ENCODE results near the gene TDP1.

The TDP1 gene

DNA sequence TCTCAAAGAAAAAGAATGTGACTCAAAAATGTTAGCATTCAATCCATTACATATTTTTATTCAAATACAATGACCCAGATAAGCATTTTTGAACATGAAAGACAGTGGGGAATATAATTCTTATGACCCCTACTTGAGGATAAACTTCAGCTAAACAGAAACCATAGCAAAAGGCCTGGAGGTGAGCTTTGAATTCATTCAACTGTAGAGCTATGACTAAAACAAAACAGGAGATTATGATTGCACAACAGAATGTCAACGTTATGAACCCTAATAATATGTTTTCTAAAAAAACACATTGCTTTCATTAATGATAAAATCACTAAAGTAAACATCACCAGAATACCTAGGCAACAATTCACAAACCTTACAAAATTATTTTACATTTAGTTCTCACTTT lies 29.0 kb upstream of the TDP1 start:
- no peak overlapping the region for H3K4me3 ChIP-seq (ENCODE audit: low read depth, low read length)
- TF ChIP-seq POLR2A (IDR thresholded peaks at IDR 0.05; ENCODE audit: extremely low read depth, insufficient read length) (no peak), MYC (IDR thresholded peaks at IDR 0.05; ENCODE audit: low read depth, low read length) (no peak)
- TF ChIP-seq, protein P1, sequence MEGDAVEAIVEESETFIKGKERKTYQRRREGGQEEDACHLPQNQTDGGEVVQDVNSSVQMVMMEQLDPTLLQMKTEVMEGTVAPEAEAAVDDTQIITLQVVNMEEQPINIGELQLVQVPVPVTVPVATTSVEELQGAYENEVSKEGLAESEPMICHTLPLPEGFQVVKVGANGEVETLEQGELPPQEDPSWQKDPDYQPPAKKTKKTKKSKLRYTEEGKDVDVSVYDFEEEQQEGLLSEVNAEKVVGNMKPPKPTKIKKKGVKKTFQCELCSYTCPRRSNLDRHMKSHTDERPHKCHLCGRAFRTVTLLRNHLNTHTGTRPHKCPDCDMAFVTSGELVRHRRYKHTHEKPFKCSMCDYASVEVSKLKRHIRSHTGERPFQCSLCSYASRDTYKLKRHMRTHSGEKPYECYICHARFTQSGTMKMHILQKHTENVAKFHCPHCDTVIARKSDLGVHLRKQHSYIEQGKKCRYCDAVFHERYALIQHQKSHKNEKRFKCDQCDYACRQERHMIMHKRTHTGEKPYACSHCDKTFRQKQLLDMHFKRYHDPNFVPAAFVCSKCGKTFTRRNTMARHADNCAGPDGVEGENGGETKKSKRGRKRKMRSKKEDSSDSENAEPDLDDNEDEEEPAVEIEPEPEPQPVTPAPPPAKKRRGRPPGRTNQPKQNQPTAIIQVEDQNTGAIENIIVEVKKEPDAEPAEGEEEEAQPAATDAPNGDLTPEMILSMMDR (IDR thresholded peaks at IDR 0.05; ENCODE audit: low read depth, low read length) = no peak
- TF ChIP-seq, protein P2, sequence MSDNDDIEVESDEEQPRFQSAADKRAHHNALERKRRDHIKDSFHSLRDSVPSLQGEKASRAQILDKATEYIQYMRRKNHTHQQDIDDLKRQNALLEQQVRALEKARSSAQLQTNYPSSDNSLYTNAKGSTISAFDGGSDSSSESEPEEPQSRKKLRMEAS (IDR thresholded peaks at IDR 0.05; ENCODE audit: low read depth, low read length) = no peak
- DNase-seq (ENCODE audit: low read depth) = no peak

- H3K4me3 ChIP-seq (ENCODE audit: low read depth, low read length) = no peak overlapping the region
- DNase-seq (ENCODE audit: low read depth) = no peak
- TF ChIP-seq, protein P2 (IDR thresholded peaks at IDR 0.05; ENCODE audit: low read depth, low read length) = no peak
- TF ChIP-seq POLR2A (IDR thresholded peaks at IDR 0.05; ENCODE audit: extremely low read depth, insufficient read length) = no peak
- TF ChIP-seq MYC (IDR thresholded peaks at IDR 0.05; ENCODE audit: low read depth, low read length) = no peak
- TF ChIP-seq, protein P1 (IDR thresholded peaks at IDR 0.05; ENCODE audit: low read depth, low read length) = no peak
These were observed 28.4 kb upstream of the TDP1 start for GRCh38 chr14:89927186-89927865.

GRCh38 chr14:89933002-89933401 lies 22.7 kb upstream of the TDP1 start:
- no peak for DNase-seq (ENCODE audit: low read depth)
- H3K4me3 ChIP-seq (ENCODE audit: low read depth, low read length) = no peak overlapping the region
- no peak for TF ChIP-seq MYC (IDR thresholded peaks at IDR 0.05; ENCODE audit: low read depth, low read length)
- TF ChIP-seq, protein P2 (IDR thresholded peaks at IDR 0.05; ENCODE audit: low read depth, low read length) = no peak
- TF ChIP-seq POLR2A (IDR thresholded peaks at IDR 0.05; ENCODE audit: extremely low read depth, insufficient read length) = no peak
- TF ChIP-seq, protein P1 (IDR thresholded peaks at IDR 0.05; ENCODE audit: low read depth, low read length) = no peak

- no peak for DNase-seq (ENCODE audit: low read depth)
- TF ChIP-seq POLR2A (IDR thresholded peaks at IDR 0.05; ENCODE audit: extremely low read depth, insufficient read length) = no peak
- TF ChIP-seq, protein P1 (IDR thresholded peaks at IDR 0.05; ENCODE audit: low read depth, low read length) = no peak
- TF ChIP-seq, protein P2 (IDR thresholded peaks at IDR 0.05; ENCODE audit: low read depth, low read length) = no peak
- TF ChIP-seq MYC (IDR thresholded peaks at IDR 0.05; ENCODE audit: low read depth, low read length) = no peak
- no peak overlapping the region for H3K4me3 ChIP-seq (ENCODE audit: low read depth, low read length)
These were observed 19.0 kb upstream of the TDP1 start for GRCh38 chr14:89936654-89937185.

DNA sequence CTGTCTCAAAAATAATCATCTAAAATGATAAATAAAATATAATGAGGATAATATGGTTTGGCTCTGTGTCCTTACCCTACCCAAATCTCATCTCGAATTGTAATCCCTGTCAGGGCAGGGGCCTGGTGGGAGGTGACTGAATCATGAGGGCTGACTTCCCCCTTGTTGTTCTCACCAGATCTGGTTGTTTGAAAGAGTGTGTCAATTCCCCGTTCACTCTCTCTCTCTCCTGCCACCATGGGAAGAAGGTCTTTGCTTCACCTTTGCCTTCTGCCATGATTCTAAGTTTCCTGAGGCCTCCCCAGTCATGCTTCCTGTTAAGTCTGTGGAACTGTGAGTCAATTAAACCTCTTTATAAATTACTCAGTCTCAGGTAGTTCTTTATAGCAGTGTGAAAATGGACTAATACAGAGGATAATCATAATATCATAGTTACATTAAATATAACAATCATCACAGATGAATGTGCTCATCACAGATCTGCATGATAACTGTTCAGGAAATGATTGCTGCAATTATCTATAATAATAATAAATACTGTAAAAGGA lies 13.8 kb upstream of the TDP1 start:
- no peak overlapping the region for H3K4me3 ChIP-seq (ENCODE audit: low read depth, low read length)
- no peak for DNase-seq (ENCODE audit: low read depth)
- TF ChIP-seq POLR2A (IDR thresholded peaks at IDR 0.05; ENCODE audit: extremely low read depth, insufficient read length) (no peak), MYC (IDR thresholded peaks at IDR 0.05; ENCODE audit: low read depth, low read length) (no peak)
- TF ChIP-seq, protein P2 (IDR thresholded peaks at IDR 0.05; ENCODE audit: low read depth, low read length) = no peak
- TF ChIP-seq, protein P1 (IDR thresholded peaks at IDR 0.05; ENCODE audit: low read depth, low read length) = no peak

Measured in NB4 (cell line).